ENCODE measurements around the gene LLCFC1.

LLCFC1 gene

GRCh38 chr7:142939226-142939910 is at the start of gene LLCFC1:
Gene LLCFC1, plus strand, starts transcription at chr7:142939484. Its CDS starts 138 bp downstream, at chr7:142939622.
- DNase-seq: no peak

GRCh38 chr7:142889816-142890215 is 49.5 kb upstream of the LLCFC1 start:
- no peak for DNase-seq

- no peak for DNase-seq
Observed at GRCh38 chr7:142890874-142891485, 48.3 kb upstream of the LLCFC1 start.

GRCh38 chr7:142891490-142892082 is 47.7 kb upstream of the LLCFC1 start:
- no peak for DNase-seq

GRCh38 chr7:142892951-142893350 is 46.3 kb upstream of the LLCFC1 start:
- DNase-seq: no peak

GRCh38 chr7:142894112-142894984 is 44.9 kb upstream of the LLCFC1 start:
- no peak for DNase-seq

GRCh38 chr7:142894985-142895593 is 44.2 kb upstream of the LLCFC1 start:
- DNase-seq: no peak

GRCh38 chr7:142896151-142896550 is 43.1 kb upstream of the LLCFC1 start:
- DNase-seq: no peak

GRCh38 chr7:142896741-142897379 is 42.4 kb upstream of the LLCFC1 start:
- DNase-seq: no peak

- no peak for DNase-seq
Observed at GRCh38 chr7:142897691-142898090, 41.6 kb upstream of the LLCFC1 start.

- no peak for DNase-seq
Observed at GRCh38 chr7:142898377-142899170, 40.7 kb upstream of the LLCFC1 start.

GRCh38 chr7:142899661-142900060 is 39.6 kb upstream of the LLCFC1 start:
- no peak for DNase-seq

- DNase-seq: no peak
Observed at GRCh38 chr7:142901426-142902259, 37.6 kb upstream of the LLCFC1 start.

- DNase-seq: no peak
Observed at GRCh38 chr7:142904128-142904527, 35.2 kb upstream of the LLCFC1 start.

- DNase-seq: no peak
Observed at GRCh38 chr7:142905759-142906158, 33.5 kb upstream of the LLCFC1 start.

- DNase-seq: no peak
Observed at GRCh38 chr7:142906643-142907042, 32.6 kb upstream of the LLCFC1 start.

- DNase-seq: no peak
Observed at GRCh38 chr7:142908290-142908689, 31.0 kb upstream of the LLCFC1 start.

- no peak for DNase-seq
Observed at GRCh38 chr7:142908921-142909890, 30.1 kb upstream of the LLCFC1 start.

- no peak for DNase-seq
Observed at GRCh38 chr7:142910031-142910433, 29.3 kb upstream of the LLCFC1 start.
